ENCODE data around the gene PF4V1.

PF4V1 gene, protein sequence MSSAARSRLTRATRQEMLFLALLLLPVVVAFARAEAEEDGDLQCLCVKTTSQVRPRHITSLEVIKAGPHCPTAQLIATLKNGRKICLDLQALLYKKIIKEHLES

DNA sequence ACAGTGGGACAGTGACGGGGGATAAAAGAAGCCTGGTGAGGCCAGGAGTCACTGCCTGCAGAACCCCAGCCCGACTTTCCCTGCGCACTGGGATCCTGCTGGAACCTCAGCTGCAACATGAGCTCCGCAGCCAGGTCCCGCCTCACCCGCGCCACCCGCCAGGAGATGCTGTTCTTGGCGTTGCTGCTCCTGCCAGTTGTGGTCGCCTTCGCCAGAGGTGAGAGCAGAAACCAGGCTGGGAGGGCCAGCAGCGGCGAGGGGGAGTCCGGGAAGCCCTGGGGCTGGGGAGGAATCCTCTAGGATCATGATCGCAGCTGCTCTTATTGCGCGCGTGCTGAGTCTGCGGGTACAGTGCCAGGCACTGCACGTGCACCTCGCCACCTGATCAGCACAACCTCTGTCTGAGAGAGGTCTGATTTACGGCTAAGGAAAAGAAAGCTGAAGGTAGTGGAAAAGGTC, at the start of gene PF4V1:
Gene PF4V1, plus strand, starts transcription at position 51 of the 459 bp plus-strand sequence. Its CDS starts 67 bp downstream, at position 118.
- DNase-seq = no peak

DNA sequence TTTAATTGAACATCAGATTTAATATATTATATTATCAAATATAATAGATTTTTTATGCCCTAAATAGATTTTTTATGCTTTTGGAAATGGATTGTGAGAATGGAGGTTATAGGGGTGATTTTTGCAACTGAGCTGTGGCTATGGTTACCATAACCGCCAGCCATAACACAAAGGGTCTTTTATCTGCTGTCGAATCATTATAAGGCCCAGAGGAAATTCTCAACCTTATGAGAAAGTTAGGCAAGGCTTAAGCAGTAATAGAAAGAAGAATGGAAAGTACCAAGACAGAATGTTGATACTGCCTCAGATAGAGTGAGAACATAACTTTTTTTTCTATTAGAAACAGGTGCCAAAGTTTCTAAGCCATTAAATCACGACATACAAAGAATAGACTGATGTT, 42.9 kb upstream of the PF4V1 start:
- DNase-seq = no peak

DNA sequence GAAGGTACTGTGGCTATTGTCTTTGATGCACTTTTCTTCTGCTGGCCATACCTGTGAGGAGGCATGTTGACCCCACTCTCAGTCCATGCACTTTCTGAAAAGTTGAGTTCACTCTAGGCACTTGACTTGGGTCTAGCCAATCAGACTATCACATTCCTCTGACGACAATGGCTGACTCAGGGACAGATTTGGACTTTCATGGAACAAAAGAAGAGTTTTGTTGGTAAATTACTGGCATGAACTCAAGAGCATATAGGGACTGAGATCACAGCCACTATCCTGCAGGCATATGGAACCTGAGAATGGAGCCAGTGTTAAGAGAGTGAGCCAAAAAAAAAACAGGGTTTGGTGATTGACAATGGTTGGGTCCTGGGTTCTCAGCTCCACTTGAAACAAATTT, 41.3 kb upstream of the PF4V1 start:
- no peak for DNase-seq

DNA sequence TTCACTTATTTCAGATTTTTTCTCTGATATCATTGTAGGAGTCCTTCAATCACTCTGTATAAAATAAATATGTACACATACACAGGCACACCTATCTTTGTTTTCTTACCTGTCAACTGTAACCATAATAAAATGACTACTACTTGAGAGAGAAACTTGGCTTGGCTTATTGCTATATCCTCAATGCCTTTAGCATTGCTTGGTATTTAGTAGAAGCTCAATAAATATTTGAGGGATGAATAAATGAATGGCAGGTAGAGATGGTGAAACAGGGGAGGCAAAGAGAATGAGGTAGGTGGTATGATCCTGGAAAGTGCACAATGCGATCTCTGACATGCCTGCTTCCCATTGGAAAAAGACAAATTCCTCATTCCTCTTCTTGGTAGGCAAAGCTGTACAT, 38.4 kb upstream of the PF4V1 start:
- no peak for DNase-seq

DNA sequence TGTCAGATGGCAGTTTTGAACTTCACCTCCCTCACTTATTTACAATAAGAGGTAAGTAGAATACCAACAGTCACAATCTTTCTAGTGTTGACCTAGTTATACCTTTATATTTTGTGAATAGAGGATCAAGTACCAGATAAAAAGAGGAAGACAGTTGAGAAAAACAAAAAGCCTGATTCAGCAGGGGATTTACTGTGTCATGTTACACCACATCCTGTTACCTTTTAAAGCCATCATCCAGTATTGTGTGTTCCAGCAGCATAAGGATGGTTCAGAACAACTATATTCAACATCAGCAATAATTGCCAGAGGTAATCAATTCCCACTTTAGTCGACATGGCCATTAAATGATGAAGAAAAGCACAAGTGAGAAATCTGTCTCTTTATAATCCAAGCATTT, 38.0 kb upstream of the PF4V1 start:
- no peak for DNase-seq

DNA sequence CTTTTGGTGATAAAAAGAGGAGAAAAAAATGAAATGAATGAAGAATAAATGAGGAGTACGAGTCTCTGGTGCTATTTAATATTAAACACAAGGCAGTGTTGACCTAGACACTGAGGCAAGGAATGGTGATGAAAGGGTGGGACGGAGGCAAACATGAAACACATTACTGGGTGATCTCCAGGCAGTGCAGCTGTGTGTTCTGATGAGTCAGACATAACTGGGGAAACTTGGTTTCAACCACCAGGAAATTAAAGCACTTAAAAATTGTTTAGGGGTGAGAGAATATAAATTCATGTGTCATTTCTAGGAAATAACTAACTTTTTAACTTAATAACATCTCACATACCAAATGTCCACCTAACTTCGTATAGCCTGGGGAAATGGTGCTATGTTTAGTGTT, 36.3 kb upstream of the PF4V1 start:
- no peak for DNase-seq

DNA sequence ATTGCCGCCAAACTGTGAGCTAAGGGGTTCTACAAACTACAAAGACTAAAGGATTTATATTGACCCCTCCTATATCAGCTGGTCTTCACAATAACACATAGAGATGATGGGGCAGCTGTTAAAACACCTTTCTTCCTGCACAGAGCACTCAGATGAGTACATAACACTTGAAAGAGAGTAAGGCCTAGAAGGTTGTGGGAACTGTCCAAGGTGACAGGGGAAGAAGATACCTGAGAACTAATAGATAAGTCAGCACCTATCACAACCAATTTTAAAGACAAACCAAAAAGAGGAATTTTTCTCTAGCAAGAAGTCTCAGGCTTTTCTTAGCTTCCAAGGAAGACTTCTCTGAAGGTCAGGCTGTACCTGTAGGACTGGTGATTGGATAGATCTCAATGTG, 35.8 kb upstream of the PF4V1 start:
- no peak for DNase-seq

DNA sequence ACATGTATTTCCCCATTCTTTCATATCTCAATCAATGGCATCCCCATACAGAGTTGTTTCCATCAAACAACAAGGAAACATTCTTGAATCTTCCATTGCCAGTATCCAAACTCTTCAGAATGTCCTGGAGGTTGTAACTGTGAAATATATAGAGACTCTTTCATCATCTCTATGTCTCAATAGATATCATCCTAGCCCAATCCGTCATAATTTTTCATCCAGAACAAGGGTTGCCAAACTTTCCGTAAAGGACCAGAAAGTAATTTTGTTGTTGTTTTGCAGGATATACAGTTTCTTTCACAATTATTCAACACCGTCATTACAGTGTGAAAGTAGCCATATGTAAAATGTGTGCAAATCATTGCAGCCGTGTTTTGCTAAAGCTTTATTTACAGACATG, 31.8 kb upstream of the PF4V1 start:
- DNase-seq = no peak

DNA sequence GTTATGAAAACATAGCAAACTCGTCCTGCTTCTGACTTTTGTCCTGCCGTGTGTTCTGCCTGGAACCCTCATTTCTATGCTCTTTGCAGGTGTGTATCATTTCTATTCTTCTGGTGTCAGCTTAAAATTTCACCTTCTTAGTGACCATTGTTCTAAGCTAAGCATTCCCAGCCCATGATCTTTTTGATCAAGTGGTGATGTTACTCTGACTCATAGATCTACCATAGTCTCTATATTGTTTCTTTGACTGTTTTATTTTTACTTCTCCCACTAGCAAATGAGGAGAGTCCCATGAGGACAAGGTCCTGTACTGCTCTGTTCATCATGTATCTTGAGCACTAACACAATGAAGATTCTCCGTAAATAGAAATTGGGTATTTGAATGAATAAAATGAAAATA, 30.7 kb upstream of the PF4V1 start:
- no peak for DNase-seq

DNA sequence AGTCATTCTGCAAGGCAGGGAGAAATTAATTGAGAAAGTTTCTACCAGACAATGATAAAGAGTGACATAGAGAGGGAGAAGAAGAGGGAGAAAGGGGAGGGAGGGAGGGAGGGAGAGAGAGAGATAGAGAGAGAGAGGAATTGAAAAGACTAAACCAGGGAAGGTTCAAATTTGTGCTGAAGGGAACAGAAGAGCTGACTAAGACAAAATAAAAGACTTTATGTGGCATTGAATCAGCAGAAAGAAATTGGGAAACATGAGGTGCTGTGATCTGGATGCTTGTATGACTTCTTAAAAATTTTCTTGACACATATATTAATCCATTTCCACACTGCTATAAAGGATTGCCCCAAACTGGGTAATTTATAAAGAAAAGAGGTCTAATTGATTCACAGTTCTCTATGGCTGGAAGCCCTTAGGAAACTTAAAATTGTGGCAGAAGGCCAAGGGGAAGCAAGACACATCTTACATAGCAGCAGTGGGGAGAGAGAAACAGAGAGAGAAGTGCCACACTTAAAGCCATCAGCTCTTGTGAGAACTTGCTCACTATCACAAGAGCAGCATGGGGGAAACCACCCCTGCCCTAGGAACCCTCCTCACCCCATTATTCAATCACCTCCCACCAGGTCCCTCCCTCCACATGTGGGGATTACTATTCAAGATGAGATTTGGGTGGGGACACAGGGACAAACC, 30.1 kb upstream of the PF4V1 start:
- no peak for DNase-seq

DNA sequence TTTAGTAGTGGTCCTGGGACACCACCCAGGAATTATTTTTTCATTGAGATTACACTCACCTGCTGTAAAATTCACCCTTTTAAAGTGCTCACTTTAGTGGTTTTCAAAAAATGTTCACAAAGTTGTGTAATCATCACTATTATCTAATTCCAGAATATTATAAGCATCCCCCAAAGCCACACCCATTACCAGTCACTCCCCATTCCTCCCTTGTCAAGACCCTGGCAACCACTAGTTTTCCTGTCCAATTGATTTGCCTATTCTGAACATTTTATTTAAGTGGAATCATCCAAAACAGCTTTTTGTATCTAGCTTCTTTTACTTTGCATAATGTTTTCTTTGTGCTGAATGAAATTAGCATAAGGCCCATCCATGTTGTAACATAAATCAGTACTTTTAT, 29.3 kb upstream of the PF4V1 start:
- no peak for DNase-seq

DNA sequence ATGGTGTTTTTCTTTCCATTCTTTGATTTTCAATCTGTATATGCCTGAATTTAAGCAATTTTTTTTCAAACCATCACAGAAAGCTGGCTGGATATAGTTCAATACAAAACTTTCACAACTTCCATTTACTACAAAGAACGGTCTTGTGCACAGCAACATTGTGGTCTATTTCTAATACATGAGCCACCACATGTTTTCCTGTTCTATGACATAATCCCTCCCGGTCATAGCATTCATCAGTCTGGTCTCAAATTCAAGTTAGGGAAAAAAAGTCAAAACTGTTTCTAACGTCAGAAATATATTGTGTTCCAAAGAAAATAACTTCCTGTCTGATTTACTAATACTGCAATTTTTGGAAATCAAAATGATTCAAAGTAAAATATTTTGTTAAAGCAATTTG, 24.1 kb upstream of the PF4V1 start:
- DNase-seq = no peak

DNA sequence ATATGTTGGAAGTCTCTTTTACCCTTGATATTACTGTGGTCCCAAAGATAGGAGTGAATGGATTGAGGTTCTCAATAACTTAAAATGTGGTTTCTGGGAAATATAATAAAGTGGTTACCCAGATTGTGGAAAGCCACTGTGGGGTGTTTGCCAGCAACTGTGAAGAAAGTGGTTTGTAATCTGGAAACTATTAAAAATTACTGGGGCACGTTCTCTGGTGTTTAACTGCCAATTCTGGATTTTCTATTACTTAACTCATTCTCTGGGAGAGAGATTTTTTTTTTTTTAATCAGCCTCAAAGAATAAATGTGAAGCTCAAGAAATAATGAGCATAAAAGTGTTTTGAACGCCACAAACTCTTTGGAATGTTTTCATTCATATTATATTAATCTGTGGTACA, 21.5 kb upstream of the PF4V1 start:
- no peak for DNase-seq

DNA sequence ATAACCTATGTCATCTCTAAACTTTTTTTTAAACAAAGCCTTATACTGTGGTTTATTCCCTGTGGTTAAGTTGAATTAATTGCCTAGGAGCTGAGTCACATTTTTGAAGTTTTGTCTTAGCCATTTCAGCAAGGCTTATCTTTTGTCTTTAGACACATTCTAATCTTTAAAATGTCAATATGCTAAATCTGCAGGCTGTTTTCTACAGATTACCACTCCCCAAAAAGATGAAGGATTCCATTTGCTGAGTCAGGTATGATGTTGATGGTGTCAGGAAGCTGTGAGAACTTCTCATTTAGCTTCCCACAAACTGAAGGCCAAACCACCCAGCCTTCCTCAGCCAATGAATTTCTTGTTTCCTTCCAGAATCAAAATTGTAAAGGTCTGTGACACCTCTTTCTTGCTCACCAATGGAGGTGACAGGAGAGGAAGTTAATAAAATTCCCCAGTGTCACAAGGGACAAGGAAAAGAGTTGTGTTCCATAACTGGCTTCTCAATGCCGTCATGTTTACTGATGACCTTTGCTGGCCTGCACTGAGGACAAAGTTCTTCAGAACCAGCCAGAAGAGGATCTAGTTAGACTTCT, 20.4 kb upstream of the PF4V1 start:
- no peak for DNase-seq

DNA sequence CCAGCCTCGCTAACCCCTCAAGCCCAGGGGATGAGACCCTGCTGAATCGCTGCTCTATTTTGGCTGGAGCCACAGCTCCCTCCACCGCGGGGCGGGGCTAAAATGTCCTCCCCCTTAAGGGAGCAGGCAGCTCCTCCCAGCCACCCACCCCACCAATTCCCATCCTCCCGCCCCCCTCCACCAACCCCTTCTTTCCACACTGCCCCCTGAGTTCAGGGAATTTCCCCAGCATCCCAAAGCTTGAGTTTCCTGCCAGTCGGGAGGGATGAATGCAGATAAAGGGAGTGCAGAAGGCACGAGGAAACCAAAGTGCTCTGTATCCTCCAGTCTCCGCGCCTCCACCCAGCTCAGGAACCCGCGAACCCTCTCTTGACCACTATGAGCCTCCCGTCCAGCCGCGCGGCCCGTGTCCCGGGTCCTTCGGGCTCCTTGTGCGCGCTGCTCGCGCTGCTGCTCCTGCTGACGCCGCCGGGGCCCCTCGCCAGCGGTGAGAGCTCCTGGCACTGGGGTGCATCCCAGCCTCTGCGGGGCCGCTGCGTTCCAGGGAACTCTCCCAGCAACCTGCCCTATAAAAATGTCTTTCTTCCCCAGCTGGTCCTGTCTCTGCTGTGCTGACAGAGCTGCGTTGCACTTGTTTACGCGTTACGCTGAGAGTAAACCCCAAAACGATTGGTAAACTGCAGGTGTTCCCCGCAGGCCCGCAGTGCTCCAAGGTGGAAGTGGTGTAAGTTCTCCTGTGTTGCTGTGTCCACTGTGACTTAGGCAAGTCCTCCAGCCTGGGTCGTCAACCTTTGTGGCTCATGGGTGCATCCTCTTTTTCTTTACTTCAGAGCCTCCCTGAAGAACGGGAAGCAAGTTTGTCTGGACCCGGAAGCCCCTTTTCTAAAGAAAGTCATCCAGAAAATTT, 16.5 kb upstream of the PF4V1 start, which contains the start of gene CXCL6:
Gene CXCL6, plus strand, starts transcription at position 306 of the 907 bp plus-strand sequence. Its CDS starts 73 bp downstream, at position 379.
- no peak for DNase-seq

DNA sequence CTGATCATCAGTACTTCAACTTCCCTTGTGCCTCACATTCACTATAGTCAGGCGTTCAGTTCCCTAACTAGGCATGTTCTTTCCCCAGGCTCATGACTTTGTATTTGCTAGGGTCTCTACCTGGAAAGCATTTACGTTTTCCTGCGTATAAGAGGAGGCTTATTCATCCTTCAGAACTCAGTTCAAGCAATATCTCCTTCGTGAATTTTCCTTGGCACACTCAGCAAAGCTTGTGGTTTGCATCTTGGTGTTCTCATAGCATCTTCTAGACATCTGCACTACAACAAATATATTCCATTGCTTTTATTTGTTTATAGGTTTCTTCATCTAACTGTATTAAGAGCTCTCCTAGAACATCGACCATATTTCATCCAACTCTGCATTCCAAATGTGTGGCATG, 14.0 kb upstream of the PF4V1 start:
- no peak for DNase-seq

DNA sequence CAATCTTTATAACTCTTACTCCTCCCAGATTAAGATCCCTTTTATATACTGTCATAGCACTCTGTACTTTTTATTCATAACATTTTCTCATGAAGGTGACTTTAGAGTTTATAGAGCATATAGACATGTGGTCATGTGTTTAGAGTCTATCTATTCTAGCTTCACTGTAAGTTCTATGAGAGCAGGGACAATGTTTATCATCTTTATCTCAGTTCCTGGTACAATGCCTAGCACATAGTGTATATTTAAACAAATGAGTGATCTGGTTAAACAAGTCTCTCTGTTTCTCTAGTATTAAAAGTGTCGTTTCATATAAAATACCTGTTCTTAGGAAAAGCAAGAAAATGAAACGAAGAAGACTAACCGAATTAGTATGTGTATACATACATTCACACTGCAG, 13.4 kb upstream of the PF4V1 start:
- no peak for DNase-seq

DNA sequence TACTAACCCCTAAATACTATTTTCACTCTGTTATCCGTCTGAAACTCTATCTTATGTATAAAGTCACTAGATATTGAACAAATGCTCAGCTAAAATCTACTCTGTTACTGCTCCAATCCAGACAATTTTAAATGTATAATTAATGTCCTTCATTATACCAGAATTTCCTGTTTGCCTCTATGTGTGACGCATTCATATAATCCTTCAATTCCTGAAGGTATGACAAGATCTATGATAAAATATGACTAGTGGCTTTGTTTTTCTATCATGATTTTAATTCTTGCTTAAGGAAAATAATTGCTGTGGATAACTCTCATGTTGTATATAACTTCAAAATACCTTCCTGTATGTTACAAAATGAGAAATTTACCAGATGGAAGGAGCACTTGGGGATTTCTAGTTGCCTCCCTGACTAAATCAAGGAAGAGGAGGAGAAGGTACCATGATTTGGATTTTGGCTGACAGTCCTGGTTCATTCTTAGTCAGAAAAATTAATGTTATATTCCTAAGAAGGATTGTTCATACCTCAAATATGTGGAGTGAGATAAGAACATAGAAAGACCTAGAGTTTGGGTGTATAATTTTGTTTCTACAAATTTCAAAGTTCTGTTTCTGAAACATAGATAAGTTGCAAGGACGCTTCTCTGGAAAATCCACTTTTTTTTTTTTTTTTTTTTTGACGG, 11.7 kb upstream of the PF4V1 start:
- DNase-seq = no peak

DNA sequence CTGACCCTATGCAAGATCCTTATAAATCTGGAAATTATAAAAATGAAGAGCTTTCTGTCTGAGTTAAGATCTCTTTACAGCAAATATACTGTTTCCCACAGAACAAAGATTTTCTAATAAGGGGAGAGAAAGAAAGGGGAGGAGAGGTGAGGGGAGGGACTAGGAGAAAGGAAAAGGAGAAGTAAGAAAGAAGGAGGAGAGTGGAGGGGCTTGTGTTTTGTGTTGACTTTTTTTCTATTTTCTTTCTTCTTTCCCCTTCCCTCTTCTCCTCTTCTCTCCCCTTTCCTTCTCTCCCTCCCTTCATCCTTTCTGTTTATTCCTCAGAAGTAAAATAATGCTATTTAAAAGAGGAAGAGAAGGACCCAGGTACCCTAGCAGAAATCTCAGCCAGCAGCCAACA, 10.4 kb upstream of the PF4V1 start:
- no peak for DNase-seq

DNA sequence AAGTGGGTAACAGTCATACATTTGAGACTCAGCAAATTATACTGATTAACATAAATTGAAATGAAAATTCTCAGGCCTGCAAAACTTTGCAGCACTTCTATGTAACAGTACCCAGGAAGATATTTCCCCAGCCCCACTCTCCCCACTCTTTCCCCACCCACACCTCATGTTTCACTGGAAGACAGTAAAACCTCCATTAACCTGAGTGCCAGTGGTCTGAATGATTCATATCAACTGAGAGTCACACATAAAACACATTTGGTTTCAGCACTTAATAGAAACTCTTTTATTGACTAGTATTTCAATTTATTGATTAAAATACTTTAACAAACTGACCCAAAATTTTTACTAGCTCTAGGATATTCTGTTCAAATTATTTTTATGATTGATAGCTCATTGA, 9.7 kb upstream of the PF4V1 start:
- DNase-seq = no peak

DNA sequence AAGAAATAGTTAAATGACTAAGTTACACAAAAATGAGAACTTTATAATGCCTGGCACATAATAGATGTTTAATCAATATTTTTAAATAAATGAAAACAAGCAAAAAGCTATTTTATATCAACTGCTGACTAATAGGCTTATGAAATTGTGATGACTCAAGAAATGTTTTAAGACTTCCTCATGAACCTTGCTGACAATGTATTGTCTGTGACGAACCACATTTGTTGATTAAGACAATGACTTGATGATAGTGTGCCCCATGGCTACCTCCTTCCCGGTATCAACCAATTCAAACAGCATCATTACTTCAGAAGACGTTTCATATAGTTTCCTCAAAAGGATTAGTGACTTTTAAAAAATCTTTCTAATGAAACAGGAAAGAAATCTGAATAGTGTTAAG, 8.8 kb upstream of the PF4V1 start:
- DNase-seq = no peak

DNA sequence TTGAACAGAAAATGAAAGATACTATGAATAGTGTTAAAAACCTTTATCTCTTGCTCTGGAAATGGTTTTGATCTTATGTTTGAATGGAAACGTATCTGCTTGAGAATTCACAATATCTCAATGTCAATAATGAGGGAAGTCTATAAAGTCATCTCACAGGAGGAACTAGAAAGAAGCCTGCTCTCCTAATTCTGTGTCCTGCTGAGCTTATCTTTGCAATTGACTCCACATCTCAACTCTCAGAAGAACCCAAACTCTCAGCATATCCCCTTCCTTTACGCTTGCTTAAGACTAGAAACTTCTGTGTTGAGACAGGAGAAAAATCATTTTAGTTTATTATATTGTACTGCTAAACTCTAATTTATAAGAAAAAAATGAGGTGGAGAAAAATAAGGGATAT, 8.3 kb upstream of the PF4V1 start:
- DNase-seq = no peak
